Endodermal cell (in vitro differentiated cells): ENCODE measurements around the gene NUP58. TPM values are rescaled to one million over a fixed set of nuclear protein-coding genes. Genes with fewer than 3 reads are reported as not detected.

Source experiments
- DNase-seq: peaks from one replicate; pipeline ENCODE4 v3.0.0-alpha.2; 2017
- H3K27ac ChIP-seq: 2 replicates; pipeline ENCODE4 v1.5.1; 2013; ENCODE audit warnings: mild to moderate bottlenecking, low read depth, low read length, moderate library complexity
- H3K27me3 ChIP-seq: 2 replicates; pipeline ENCODE4 v1.6.1; 2013; ENCODE audit warnings: mild to moderate bottlenecking, low read length, moderate library complexity; ENCODE audit not compliant: insufficient read depth, control insufficient read depth, poor library complexity, severe bottlenecking
- H3K36me3 ChIP-seq: 2 replicates; pipeline ENCODE4 v1.7.0; 2013; ENCODE audit warnings: mild to moderate bottlenecking, low read length, moderate library complexity; ENCODE audit not compliant: control insufficient read depth, insufficient read depth
- H3K4me1 ChIP-seq: one replicate; pipeline ENCODE4 v1.7.0; 2013; ENCODE audit warnings: low read length; ENCODE audit not compliant: control insufficient read depth, insufficient read depth
- H3K4me3 ChIP-seq: 2 replicates; pipeline ENCODE4 v1.5.1; 2013; ENCODE audit warnings: mild to moderate bottlenecking, low read length, moderate library complexity
- H3K9ac ChIP-seq: 2 replicates; pipeline ENCODE4 v1.6.1; 2013; ENCODE audit warnings: mild to moderate bottlenecking, low read length, moderate library complexity; ENCODE audit not compliant: poor library complexity, severe bottlenecking; ENCODE audit errors: extremely low read depth
- H3K9me3 ChIP-seq: 2 replicates; pipeline ENCODE4 v1.6.1; 2013; ENCODE audit warnings: mild to moderate bottlenecking, low read length, moderate library complexity; ENCODE audit not compliant: control insufficient read depth
- H3K27ac Mint-ChIP-seq: 2 replicates; pipeline ENCODE4 v1.8.0; 2020; ENCODE audit warnings: mixed read lengths
- H3K27me3 Mint-ChIP-seq: 2 replicates; pipeline ENCODE4 v1.8.0; 2021; ENCODE audit warnings: mild to moderate bottlenecking, mixed read lengths; ENCODE audit not compliant: insufficient read depth
- H3K36me3 Mint-ChIP-seq: 2 replicates; pipeline ENCODE4 v1.8.0; 2020; ENCODE audit warnings: low read depth, mixed read lengths
- H3K4me1 Mint-ChIP-seq: 2 replicates; pipeline ENCODE4 v1.8.0; 2020; ENCODE audit warnings: mixed read lengths
- H3K4me3 Mint-ChIP-seq: 2 replicates; pipeline ENCODE4 v1.8.0; 2020; ENCODE audit warnings: mild to moderate bottlenecking, moderate library complexity, mixed read lengths
- H3K9me3 Mint-ChIP-seq: 2 replicates; pipeline ENCODE4 v1.8.0; 2020; ENCODE audit warnings: mild to moderate bottlenecking, mixed read lengths
- WGBS, 2 experiments: methylation state at CpG; one replicate each; pipeline versions ENCODE4 v1.1.5 to v1.1.7; 2013; ENCODE audit warnings: missing lambda C conversion rate in 2 of 2, mixed read lengths in 1 of 2; ENCODE audit not compliant: insufficient coverage in 1 of 2, insufficient read length in 1 of 2; 5-methylcytosine and 5-hydroxymethylcytosine counted together
- total RNA-seq, 2 donors: library from RNA; stranded (reverse); fragmentation: NEBNext Ultra II Directional in 1 of 2; extraction: Animal tissue kit (Norgen Biotek cat#: 25700) in 1 of 2; gene quantifications; 2 replicates in 1 of 2; 3 replicates in 1 of 2; pipeline ENCODE4 v1.2.1, GENCODE V29; 2021
- TF ChIP-seq, protein P1 (sequence below): fragments of 200-600 bp; sonication (generic); conservative IDR thresholded peaks from 2 replicates; pipeline ENCODE4 v1.5.0; 2021; ENCODE audit warnings: antibody characterized with exemption, mild to moderate bottlenecking

The NUP58 gene
- total RNA-seq, 2 donors from 2014 or later = 49.7 to 66.4 TPM

GRCh38 chr13:25291691-25292090 lies 9.7 kb upstream of the NUP58 start:
- Histone ChIP-seq H3K9me3 (no peaks in the 10 kb centered on the region), H3K36me3 (no peaks in the 10 kb centered on the region), H3K27ac (no peak overlapping the region), H3K4me3 (no peak overlapping the region), H3K27me3 (peaks cover 32% of the 10 kb centered on the region), H3K4me1 (no peaks in the 10 kb centered on the region), H3K9ac (no peak overlapping the region)
- no peak overlapping the region for H3K4me3 Mint-ChIP-seq
- no peaks in the 10 kb centered on the region for H3K9me3 Mint-ChIP-seq
- H3K36me3 Mint-ChIP-seq = no peaks in the 10 kb centered on the region
- DNase-seq = no peak
- peaks cover 34% of the 10 kb centered on the region for H3K27me3 Mint-ChIP-seq
- H3K27ac Mint-ChIP-seq = no peak overlapping the region
- WGBS, 2 experiments = 82% methylated on average over 1 of the region's 1 CpG; no CpG with 5 or more reads in 1 of the 2 experiments
- H3K4me1 Mint-ChIP-seq = no peaks in the 10 kb centered on the region
- TF ChIP-seq, protein P1, sequence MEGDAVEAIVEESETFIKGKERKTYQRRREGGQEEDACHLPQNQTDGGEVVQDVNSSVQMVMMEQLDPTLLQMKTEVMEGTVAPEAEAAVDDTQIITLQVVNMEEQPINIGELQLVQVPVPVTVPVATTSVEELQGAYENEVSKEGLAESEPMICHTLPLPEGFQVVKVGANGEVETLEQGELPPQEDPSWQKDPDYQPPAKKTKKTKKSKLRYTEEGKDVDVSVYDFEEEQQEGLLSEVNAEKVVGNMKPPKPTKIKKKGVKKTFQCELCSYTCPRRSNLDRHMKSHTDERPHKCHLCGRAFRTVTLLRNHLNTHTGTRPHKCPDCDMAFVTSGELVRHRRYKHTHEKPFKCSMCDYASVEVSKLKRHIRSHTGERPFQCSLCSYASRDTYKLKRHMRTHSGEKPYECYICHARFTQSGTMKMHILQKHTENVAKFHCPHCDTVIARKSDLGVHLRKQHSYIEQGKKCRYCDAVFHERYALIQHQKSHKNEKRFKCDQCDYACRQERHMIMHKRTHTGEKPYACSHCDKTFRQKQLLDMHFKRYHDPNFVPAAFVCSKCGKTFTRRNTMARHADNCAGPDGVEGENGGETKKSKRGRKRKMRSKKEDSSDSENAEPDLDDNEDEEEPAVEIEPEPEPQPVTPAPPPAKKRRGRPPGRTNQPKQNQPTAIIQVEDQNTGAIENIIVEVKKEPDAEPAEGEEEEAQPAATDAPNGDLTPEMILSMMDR = no peak

- no peak for DNase-seq
- Histone ChIP-seq H3K27me3 (peaks cover 38% of the 10 kb centered on the region), H3K9ac (no peak overlapping the region), H3K4me3 (no peak overlapping the region), H3K4me1 (no peaks in the 10 kb centered on the region), H3K9me3 (no peaks in the 10 kb centered on the region), H3K36me3 (no peaks in the 10 kb centered on the region), H3K27ac (no peak overlapping the region)
- Mint-ChIP-seq H3K27me3 (peaks cover 40% of the 10 kb centered on the region), H3K36me3 (no peaks in the 10 kb centered on the region), H3K27ac (no peak overlapping the region), H3K4me3 (no peak overlapping the region), H3K4me1 (no peaks in the 10 kb centered on the region), H3K9me3 (no peaks in the 10 kb centered on the region)
- TF ChIP-seq, protein P1 = no peak
- WGBS, 2 experiments = 79 to 82% methylated on average over 1 of the region's 1 CpG
Observed at GRCh38 chr13:25292301-25292700, 9.1 kb upstream of the NUP58 start.

GRCh38 chr13:25295228-25295627 lies 6.2 kb upstream of the NUP58 start:
- peaks cover 2% of the 10 kb centered on the region for H3K9me3 Mint-ChIP-seq
- no peak overlapping the region for H3K27ac ChIP-seq
- H3K4me3 Mint-ChIP-seq = no peak overlapping the region
- no peak overlapping the region for H3K9ac ChIP-seq
- peaks cover 55% of the 10 kb centered on the region for H3K27me3 Mint-ChIP-seq
- H3K36me3 Mint-ChIP-seq = no peaks in the 10 kb centered on the region
- H3K9me3 ChIP-seq = peaks cover under 1% of the 10 kb centered on the region
- no peaks in the 10 kb centered on the region for H3K36me3 ChIP-seq
- TF ChIP-seq, protein P1 = no peak
- H3K27me3 ChIP-seq = peaks cover 47% of the 10 kb centered on the region
- no peaks in the 10 kb centered on the region for H3K4me1 ChIP-seq
- DNase-seq = no peak
- no peak overlapping the region for H3K4me3 ChIP-seq
- H3K4me1 Mint-ChIP-seq = no peaks in the 10 kb centered on the region
- 93 to 97% methylated on average over 3 of the region's 3 CpGs for WGBS, 2 experiments
- H3K27ac Mint-ChIP-seq = no peak overlapping the region
